Measurements from ENCODE around the gene VPS35.
"Not testable (repeated sequence)": the region's sequence is repeated elsewhere in the genome, so short reads cannot be mapped to it uniquely, and the experiment has no call there.

The VPS35 gene

GRCh38 chr16:46673320-46674013, 15.5 kb downstream of the VPS35 start:
- DNase-seq (ENCODE audit: low read depth in 1 of 2, low spot score in 1 of 2), result no peak

DNA sequence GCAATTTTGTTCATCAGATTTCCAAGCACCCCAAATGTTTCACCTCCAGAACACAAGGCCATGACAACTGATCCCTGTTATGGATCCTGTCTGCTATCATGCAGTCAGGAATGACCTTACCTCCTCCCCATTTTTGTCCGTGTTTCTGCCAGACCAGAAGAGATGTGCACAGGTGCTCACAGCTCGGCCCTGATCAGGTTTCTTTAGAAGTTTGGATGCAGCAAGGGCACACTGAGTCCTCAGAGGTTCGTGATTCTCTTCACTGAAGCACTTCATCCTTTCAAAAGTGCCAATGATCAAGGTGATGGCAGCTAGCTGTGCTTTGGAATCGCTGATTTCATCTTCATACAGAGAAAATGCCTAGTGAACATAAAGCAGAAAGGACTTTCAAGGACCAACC, 26.9 kb downstream of the VPS35 start:
- no peak for DNase-seq (ENCODE audit: low read depth in 1 of 2, low spot score in 1 of 2)

DNA sequence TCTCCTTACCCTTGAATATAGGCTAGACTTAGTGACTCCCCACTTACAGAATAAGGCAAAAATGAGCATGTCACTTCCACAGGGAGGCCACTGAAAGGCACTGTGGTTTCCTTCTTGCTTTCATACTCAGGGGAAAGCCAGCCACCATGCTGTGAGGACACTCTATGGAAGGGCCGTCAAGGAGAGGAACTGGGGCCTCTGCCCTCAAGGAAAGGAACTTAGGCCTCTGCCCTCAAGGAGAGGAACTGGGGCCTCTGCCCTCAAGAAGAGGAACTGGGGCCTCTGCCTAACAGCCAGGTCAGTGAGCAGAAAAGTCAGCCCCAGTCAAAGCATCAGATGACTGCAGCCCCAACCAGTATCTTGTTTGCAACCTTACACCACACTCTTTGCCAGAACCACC, 30.1 kb downstream of the VPS35 start:
- no peak for DNase-seq (ENCODE audit: low read depth in 1 of 2, low spot score in 1 of 2)

- DNase-seq (ENCODE audit: low read depth in 1 of 2, low spot score in 1 of 2), result no peak
These were observed 37.7 kb downstream of the VPS35 start for GRCh38 chr16:46651305-46651704.

GRCh38 chr16:46650254-46650623, 38.7 kb downstream of the VPS35 start:
- DNase-seq (ENCODE audit: low read depth in 1 of 2, low spot score in 1 of 2), result no peak

DNA sequence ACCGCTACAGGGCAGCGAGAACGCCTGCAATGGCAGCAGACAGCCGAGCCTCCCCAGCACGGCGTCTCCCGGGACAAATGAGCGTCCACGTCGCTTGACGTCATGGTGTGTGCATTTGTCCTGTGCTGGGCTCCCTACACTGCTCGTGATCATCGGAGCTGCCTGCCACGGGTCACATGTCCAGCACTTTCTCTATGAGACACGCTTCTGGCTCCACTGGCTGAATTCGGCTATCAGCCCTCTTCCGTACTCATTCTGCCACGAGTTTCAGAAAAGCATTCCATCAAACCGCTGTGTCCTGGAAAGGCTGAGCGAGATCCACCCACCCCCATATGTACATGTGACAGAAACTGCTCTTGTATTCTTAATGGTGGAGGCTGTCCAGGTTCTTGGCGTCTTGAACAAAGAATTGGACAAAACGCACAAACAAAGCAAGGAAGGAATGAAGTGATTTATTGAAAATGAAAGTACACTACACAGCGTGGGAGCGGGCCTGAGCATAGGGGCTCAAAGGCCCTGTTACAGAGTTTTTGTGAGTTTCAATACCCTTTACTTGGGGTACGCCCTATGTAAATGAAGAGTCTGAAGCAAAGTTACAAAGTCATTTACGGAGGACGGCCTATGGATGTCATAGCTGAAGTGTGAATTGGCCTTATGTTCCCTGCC, 39.3 kb downstream of the VPS35 start:
- DNase-seq (ENCODE audit: low read depth in 1 of 2, low spot score in 1 of 2), result no peak

GRCh38 chr16:46648656-46649055, 40.3 kb downstream of the VPS35 start:
- DNase-seq (ENCODE audit: low read depth in 1 of 2, low spot score in 1 of 2), result no peak

DNA sequence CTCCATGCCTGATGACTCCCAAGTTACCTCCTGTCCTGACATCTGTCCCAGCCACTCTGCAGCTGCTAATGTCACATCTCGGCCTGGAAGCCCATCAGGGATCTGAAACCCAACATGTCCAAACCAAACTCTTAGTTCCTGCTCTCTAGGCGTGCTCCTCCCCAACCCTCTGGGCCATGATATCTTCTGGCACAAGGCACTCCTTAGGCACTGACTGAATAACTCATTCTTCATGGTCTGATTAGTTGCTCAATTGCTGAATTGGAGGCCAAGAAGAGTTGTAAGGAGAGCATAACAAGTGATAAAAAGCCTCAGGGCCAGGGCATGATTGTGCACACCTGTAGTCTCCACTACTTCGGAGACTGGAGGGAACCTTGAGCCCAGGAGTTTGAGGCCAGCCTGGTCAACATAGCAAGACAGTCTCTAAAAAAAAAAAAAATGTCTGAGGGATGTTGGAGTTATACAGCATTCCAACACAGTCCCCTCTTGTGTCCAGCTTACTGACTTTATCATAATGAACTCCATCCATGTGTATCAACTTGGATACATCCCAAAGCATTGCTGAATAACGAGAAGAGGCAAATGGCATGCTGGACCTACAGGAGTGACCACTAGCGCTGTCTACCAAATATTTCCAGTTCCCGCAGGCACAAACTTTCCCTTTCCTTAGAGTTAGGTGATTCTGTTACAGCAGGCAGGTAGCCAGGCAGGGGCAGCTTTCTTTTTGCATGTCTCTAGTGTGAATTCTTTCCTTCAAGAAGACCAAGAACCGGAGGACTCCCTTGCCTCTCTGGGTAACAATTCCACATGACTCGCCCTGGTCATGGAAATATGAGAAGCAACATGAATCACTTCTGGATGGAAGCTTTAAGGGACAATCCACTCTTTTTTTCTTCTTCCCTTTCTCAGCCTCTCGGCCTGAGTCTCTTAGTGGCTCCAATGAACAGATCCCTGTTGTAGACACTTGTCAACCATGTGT, 49.7 kb downstream of the VPS35 start:
- DNase-seq (ENCODE audit: low read depth in 1 of 2, low spot score in 1 of 2), result no peak

- no peak for DNase-seq (ENCODE audit: low read depth in 1 of 2, low spot score in 1 of 2)
These were observed 55.9 kb downstream of the VPS35 start for GRCh38 chr16:46632778-46633733.

DNA sequence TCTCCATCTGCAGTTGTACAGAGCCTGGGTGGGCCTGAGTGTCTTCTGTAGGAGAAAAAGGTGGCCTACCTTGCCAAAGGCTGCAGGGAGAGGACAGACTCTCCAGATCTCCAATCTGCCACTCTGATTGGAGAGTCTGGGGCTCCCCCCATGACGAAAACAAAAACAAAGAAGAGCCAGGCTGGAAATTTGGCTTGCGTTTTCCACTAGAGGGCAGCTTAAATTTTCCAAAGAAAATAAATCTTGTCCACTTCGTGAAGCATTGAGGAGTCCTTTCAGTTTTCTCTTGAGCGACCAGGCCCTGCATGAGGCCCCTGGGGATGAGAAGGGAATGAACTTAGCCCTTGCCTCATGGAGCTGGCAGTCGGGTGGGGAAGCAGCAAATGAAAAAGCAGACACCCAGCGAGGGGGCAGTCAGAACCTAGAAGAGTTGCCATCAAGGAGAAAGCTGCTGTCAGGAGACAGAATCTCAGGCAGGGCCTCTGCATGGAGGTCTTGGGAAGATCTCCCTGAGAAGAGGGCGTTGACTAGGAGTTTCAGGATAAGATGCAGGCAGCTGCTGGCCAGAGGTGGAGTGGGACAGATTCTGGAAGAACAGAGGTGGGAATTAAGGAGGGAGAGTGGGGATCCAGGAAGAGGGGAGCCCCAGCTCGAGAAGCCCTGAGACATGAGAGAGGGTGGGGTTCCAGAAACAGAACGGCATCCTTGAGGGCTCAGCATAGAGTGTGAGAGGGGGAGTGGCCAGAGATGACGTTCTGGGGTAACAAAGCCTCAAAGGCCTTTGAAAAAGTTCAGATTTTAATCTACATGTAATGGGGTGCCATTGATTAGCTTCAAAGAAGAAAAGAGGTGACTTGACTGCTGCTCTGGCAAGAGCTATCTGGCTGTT, 59.4 kb downstream of the VPS35 start:
- DNase-seq (ENCODE audit: low read depth in 1 of 2, low spot score in 1 of 2), result no peak

- no peak for DNase-seq (ENCODE audit: low read depth in 1 of 2, low spot score in 1 of 2)
These were observed 61.2 kb downstream of the VPS35 start for GRCh38 chr16:46627746-46628145.

DNA sequence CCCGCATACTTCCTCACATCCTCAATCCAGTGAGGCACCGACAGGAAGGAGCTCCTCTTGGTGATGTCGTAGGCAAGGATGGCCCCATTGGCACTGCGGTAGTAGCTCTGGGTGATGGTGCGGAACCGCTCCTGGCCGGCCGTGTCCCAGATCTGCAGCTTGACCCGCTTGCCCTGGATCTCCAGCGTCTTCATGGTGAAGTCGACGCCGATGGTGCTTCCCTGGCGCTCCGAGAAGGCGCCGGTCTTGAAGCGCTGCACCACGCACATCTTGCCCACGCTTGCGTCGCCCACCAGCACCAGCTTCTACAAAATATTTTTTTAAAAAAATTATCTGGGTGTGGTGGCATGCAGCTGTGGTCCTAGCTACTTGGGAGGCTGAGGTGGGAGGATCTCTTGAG, 62.3 kb downstream of the VPS35 start:
- not testable (repeated sequence) for DNase-seq (ENCODE audit: low read depth in 1 of 2, low spot score in 1 of 2)

- DNase-seq (ENCODE audit: low read depth in 1 of 2, low spot score in 1 of 2), result not testable (repeated sequence)
These were observed 64.1 kb downstream of the VPS35 start for GRCh38 chr16:46624862-46625261.

DNA sequence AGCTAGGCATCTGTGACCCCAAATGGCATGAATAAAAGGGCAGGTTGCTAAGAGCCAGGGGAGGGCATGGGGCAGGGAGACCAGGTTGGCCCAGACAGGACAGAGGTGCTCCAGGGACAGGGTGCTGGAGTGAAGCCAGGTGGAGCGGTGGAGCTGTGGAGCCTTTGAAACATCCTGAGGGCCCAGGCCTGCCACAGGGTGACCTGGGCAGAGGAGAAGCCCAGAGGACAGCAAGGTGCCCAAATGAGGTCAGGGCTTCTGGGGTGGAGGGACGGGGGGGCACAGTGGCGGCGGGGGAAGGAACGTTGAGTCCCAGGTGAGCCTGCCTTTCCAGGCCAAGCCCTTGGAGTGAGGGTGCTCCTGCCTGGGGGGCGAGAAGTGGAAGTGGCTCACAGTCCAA, 65.3 kb downstream of the VPS35 start:
- DNase-seq (ENCODE audit: low read depth in 1 of 2, low spot score in 1 of 2), result not testable (repeated sequence)

- not testable (repeated sequence) for DNase-seq (ENCODE audit: low read depth in 1 of 2, low spot score in 1 of 2)
These were observed 65.7 kb downstream of the VPS35 start for GRCh38 chr16:46623246-46623645.

DNA sequence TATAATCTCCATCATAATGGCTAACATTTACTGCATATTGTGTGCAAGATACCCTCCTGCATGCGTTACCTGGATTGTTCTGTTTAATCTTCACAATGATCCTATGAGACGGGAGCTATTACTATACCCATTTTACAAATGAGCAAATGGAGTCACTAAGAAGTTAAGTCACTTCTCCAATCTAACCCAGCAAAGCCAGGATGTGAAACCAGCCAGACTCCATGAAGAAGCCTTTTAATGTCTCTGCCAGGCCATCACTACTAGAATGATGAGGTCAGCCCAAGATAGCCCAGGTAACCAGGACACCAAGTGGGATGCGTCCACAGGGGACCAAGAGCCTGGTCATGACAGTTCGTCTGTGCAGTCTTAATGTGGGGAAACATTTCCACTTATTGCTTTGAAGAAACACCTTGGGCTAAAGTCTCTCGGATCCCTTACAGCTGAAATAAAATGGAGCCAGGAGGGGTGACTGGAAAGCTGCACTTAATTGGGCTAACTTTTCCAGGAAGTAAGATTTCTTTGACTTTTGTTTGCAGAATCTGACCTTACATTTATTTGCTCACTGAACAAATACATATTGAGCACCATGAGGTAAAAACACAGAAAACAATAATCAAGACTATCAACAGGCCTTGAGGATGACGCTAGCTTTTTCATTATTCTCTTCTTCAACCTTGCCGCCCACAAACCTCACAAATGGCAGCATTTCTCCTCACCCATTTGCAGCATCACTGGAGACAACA, 66.9 kb downstream of the VPS35 start:
- no peak for DNase-seq (ENCODE audit: low read depth in 1 of 2, low spot score in 1 of 2)

GRCh38 chr16:46621006-46621933, 67.7 kb downstream of the VPS35 start, which contains the start of gene SHCBP1:
TSS of gene SHCBP1 (minus strand) at chr16:46621379. CDS start at chr16:46621359, 20 bp downstream.
- DNase-seq (ENCODE audit: low read depth in 1 of 2, low spot score in 1 of 2), result peak; percentile 5 to 49

Data from stimulated activated CD4-positive, alpha-beta T cell treated with anti-CD3 and anti-CD28 coated beads, Interleukin-15, amount 100 ng/mL, for 1 hour (primary cell).